ENCODE data around the gene MRPL40.

The MRPL40 gene

DNA sequence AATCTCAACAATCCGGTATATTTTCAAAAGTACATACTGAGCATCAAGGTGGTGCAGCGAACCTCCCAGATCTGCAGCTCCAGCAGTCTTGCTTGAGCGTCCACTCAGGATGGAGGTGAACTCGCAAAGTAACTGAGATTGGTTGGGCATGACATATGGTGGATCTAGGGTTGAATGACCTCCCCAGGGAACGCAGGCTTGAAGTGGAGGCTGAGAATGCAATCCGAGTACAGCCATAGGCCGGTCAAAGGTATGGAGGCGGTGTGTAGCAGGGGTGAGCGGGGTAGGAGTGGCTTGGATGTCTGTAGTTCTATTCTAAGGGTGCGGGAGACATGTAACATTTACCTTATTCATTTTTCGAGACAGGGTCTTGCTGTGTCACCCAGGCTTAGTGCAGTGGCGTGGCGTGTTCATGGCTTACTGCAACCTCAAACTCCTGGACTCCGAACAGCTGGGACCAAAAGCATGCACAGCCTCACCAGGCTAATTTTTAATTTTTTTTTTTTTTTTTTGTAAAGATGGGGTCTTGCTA is 15.8 kb downstream of the MRPL40 start:
- TF ChIP-seq TAF1 (IDR thresholded peaks at IDR 0.05; ENCODE audit: borderline replicate concordance, insufficient read depth, low read length): no peak
- no peak for TF ChIP-seq FOXP2 (optimal IDR thresholded peaks at IDR 0.05; ENCODE audit: borderline replicate concordance, extremely low read depth, extremely low read length, insufficient read depth)
- no peak for TF ChIP-seq POLR2AphosphoS5 (IDR thresholded peaks at IDR 0.05; ENCODE audit: low read depth, low read length)
- no peak for TF ChIP-seq REST (IDR thresholded peaks at IDR 0.05; ENCODE audit: insufficient read depth in 1 of 2, low read depth in 2 of 2, low read length in 2 of 2)
- no peak for TF ChIP-seq SIN3A (IDR thresholded peaks at IDR 0.05; ENCODE audit: borderline replicate concordance, insufficient read depth, low read length)

GRCh38 chr22:19448739-19449421 is 16.5 kb downstream of the MRPL40 start:
- TF ChIP-seq SIN3A (IDR thresholded peaks at IDR 0.05; ENCODE audit: borderline replicate concordance, insufficient read depth, low read length) (no peak), POLR2AphosphoS5 (IDR thresholded peaks at IDR 0.05; ENCODE audit: low read depth, low read length) (no peak), FOXP2 (optimal IDR thresholded peaks at IDR 0.05; ENCODE audit: borderline replicate concordance, extremely low read depth, extremely low read length, insufficient read depth) (no peak), TAF1 (IDR thresholded peaks at IDR 0.05; ENCODE audit: borderline replicate concordance, insufficient read depth, low read length) (no peak), REST (IDR thresholded peaks at IDR 0.05; ENCODE audit: insufficient read depth in 1 of 2, low read depth in 2 of 2, low read length in 2 of 2) (no peak)

- TF ChIP-seq SIN3A (IDR thresholded peaks at IDR 0.05; ENCODE audit: borderline replicate concordance, insufficient read depth, low read length) (no peak), POLR2AphosphoS5 (IDR thresholded peaks at IDR 0.05; ENCODE audit: low read depth, low read length) (no peak), TAF1 (IDR thresholded peaks at IDR 0.05; ENCODE audit: borderline replicate concordance, insufficient read depth, low read length) (no peak), REST (IDR thresholded peaks at IDR 0.05; ENCODE audit: insufficient read depth in 1 of 2, low read depth in 2 of 2, low read length in 2 of 2) (no peak), FOXP2 (optimal IDR thresholded peaks at IDR 0.05; ENCODE audit: borderline replicate concordance, extremely low read depth, extremely low read length, insufficient read depth) (no peak)
Observed at GRCh38 chr22:19449422-19449767, 17.1 kb downstream of the MRPL40 start.

DNA sequence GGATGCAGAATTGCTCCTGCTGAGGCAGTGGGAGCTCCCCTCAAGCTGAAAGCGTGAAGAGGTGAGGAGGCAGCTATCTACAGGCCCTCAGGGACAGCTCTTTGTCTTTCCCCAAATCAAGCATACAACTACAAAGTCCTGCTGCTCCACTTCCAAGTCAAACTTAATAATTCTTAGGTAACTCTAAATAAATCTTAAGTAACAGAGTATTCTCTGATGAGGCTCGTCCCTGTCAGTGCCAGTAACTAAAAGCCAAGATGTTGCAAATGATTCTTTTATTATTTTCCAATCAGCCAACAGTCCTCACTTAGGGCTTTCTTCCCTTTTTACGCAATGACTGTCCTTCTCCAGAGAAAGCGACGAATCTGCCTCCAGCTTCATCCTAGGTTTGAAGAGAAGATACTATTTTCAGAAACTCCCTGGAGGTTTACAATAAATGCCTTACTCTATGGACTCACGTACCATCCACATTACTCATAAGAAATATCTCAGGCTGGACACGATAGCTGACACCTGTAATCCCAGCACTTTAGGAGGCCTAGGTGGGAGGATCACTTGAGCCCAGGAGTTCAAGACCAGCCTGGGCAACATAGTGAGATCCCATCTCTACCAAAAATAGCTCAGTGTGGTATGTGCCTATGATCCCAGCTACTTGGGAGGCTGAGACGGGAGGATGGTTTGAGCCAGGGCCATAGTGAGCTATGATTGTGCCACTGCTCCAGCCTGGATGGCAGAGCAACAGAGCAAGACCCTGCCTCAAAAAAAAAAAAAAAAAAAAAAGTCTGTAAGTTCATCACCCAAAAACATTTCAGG is 18.2 kb downstream of the MRPL40 start:
- TF ChIP-seq REST (IDR thresholded peaks at IDR 0.05; ENCODE audit: insufficient read depth in 1 of 2, low read depth in 2 of 2, low read length in 2 of 2) (no peak), POLR2AphosphoS5 (IDR thresholded peaks at IDR 0.05; ENCODE audit: low read depth, low read length) (no peak), TAF1 (IDR thresholded peaks at IDR 0.05; ENCODE audit: borderline replicate concordance, insufficient read depth, low read length) (no peak), SIN3A (IDR thresholded peaks at IDR 0.05; ENCODE audit: borderline replicate concordance, insufficient read depth, low read length) (no peak), FOXP2 (optimal IDR thresholded peaks at IDR 0.05; ENCODE audit: borderline replicate concordance, extremely low read depth, extremely low read length, insufficient read depth) (no peak)

All from PFSK-1 (cell line).